OCI-LY1 (cell line): ENCODE results near the gene ATP6AP1.

Experiments
- H2AFZ ChIP-seq: fragments of 200-600 bp; sonication (generic), shearing (Covaris generic); 2 replicates; pipeline ENCODE4 v1.6.0; 2014; ENCODE audit warnings: antibody characterized with exemption, mild to moderate bottlenecking, low read length
- H3F3A ChIP-seq: fragments of 200-600 bp; sonication (generic), shearing (Covaris generic); 2 replicates; pipeline ENCODE4 v1.6.0; 2014; ENCODE audit warnings: mild to moderate bottlenecking, antibody characterized with exemption, low read length, moderate library complexity; ENCODE audit not compliant: insufficient read depth
- H3K27ac ChIP-seq: fragments of 200-600 bp; sonication (generic); 2 replicates; pipeline ENCODE4 v1.5.1; 2014; ENCODE audit warnings: low read length, mixed run types, mild to moderate bottlenecking, low read depth; ENCODE audit not compliant: poor library complexity, severe bottlenecking
- H3K27me3 ChIP-seq: fragments of 200-600 bp; sonication (generic); 2 replicates; pipeline ENCODE4 v1.6.0; 2014; ENCODE audit warnings: antibody characterized with exemption, mild to moderate bottlenecking, low read length, moderate library complexity; ENCODE audit not compliant: insufficient read depth
- H3K36me3 ChIP-seq: fragments of 200-600 bp; sonication (generic); 2 replicates; pipeline ENCODE4 v1.6.1; 2014; ENCODE audit warnings: mild to moderate bottlenecking, antibody characterized with exemption, low read length, moderate library complexity, mixed read lengths; ENCODE audit not compliant: insufficient read depth
- H3K4me1 ChIP-seq: fragments of 200-600 bp; sonication (generic); 2 replicates; pipeline ENCODE4 v1.5.1; 2014; ENCODE audit warnings: mild to moderate bottlenecking, low read length, moderate library complexity; ENCODE audit not compliant: insufficient read depth, severe bottlenecking
- H3K4me2 ChIP-seq: fragments of 200-600 bp; sonication (generic), shearing (Covaris generic); 2 replicates; pipeline ENCODE4 v1.6.1; 2014; ENCODE audit warnings: low read length
- H3K4me3 ChIP-seq: fragments of 200-600 bp; sonication (generic); 2 replicates; pipeline ENCODE4 v1.5.1; 2014; ENCODE audit warnings: low read length, low read depth, mild to moderate bottlenecking, mixed read lengths; ENCODE audit not compliant: poor library complexity, severe bottlenecking
- H3K79me2 ChIP-seq: fragments of 200-600 bp; shearing (Covaris generic); 2 replicates; pipeline ENCODE4 v1.6.1; 2016; ENCODE audit warnings: mixed run types, low read length, mixed read lengths; ENCODE audit not compliant: insufficient read depth
- H3K9ac ChIP-seq: fragments of 200-600 bp; sonication (generic), shearing (Covaris generic); 2 replicates; pipeline ENCODE4 v1.6.1; 2014; ENCODE audit warnings: mild to moderate bottlenecking, low read length, mixed read lengths
- H3K9me2 ChIP-seq: fragments of 200-600 bp; sonication (generic), shearing (Covaris generic); 2 replicates; pipeline ENCODE4 v1.6.1; 2014; ENCODE audit warnings: low read depth, mild to moderate bottlenecking, low read length, mixed read lengths
- H3K9me3 ChIP-seq: fragments of 200-600 bp; shearing (Covaris generic); 2 replicates; pipeline ENCODE4 v1.6.1; 2014; ENCODE audit warnings: low read length, mixed read lengths
- H4K20me1 ChIP-seq: fragments of 200-600 bp; sonication (generic), shearing (Covaris generic); 2 replicates; pipeline ENCODE4 v1.6.0; 2016; ENCODE audit warnings: mild to moderate bottlenecking, low read length; ENCODE audit not compliant: insufficient read depth
- CTCF ChIP-seq: fragments of 200-600 bp; sonication (generic), shearing (Covaris generic); IDR thresholded peaks from 2 replicates; pipeline ENCODE4 v1.5.1; 2017; ENCODE audit warnings: mild to moderate bottlenecking, antibody characterized with exemption, low read length, moderate library complexity, mixed read lengths
- EZH2 ChIP-seq: fragments of 200-600 bp; sonication (generic), shearing (Covaris generic); IDR thresholded peaks from 2 replicates; pipeline ENCODE4 v1.8.0; 2017; ENCODE audit warnings: borderline replicate concordance, mixed run types, mild to moderate bottlenecking, antibody characterized with exemption, low read length, moderate library complexity, mixed read lengths

Gene ATP6AP1

GRCh38 chrX:154468217-154468616 lies 39.7 kb downstream of the ATP6AP1 start:
- Histone ChIP-seq H3K9me2 (no peaks in the 10 kb centered on the region), H3K36me3 (peaks cover 5% of the 10 kb centered on the region; the same call in 1 of the 2 replicates), H3K9me3 (no peaks in the 10 kb centered on the region), H4K20me1 (no peaks in the 10 kb centered on the region), H3K79me2 (no peaks in the 10 kb centered on the region), H3K4me3 (no peak overlapping the region), H3K9ac (no peak overlapping the region), H3F3A (no peaks in the 10 kb centered on the region), H2AFZ (no peak overlapping the region), H3K27ac (no peak overlapping the region), H3K27me3 (no peaks in the 10 kb centered on the region), H3K4me2 (no peak overlapping the region), H3K4me1 (no peaks in the 10 kb centered on the region)
- TF ChIP-seq EZH2 (no peak), CTCF (no peak)

- no peaks in the 10 kb centered on the region for H4K20me1 ChIP-seq
- TF ChIP-seq CTCF (no peak), EZH2 (no peak)
- H3K9me3 ChIP-seq: no peaks in the 10 kb centered on the region
- H2AFZ ChIP-seq: no peak overlapping the region
- no peaks in the 10 kb centered on the region for H3K4me1 ChIP-seq
- no peak overlapping the region for H3K27ac ChIP-seq
- H3K4me2 ChIP-seq: no peak overlapping the region
- H3K9ac ChIP-seq: no peak overlapping the region
- peaks cover 5% of the 10 kb centered on the region; the same call in 1 of the 2 replicates for H3K36me3 ChIP-seq
- H3K9me2 ChIP-seq: no peaks in the 10 kb centered on the region
- no peaks in the 10 kb centered on the region for H3K27me3 ChIP-seq
- H3F3A ChIP-seq: no peaks in the 10 kb centered on the region
- H3K4me3 ChIP-seq: no peak overlapping the region
- no peaks in the 10 kb centered on the region for H3K79me2 ChIP-seq
Measured at GRCh38 chrX:154469114-154469513, 40.6 kb downstream of the ATP6AP1 start.

GRCh38 chrX:154469880-154470279 lies 41.4 kb downstream of the ATP6AP1 start:
- no peak overlapping the region for H3K27ac ChIP-seq
- H3K9ac ChIP-seq: no peak overlapping the region
- TF ChIP-seq EZH2 (no peak), CTCF (no peak)
- no peak overlapping the region for H3K4me3 ChIP-seq
- H4K20me1 ChIP-seq: no peaks in the 10 kb centered on the region
- H3K36me3 ChIP-seq: peaks cover 5% of the 10 kb centered on the region; the same call in 1 of the 2 replicates
- no peak overlapping the region for H3K4me2 ChIP-seq
- no peaks in the 10 kb centered on the region for H3K4me1 ChIP-seq
- no peaks in the 10 kb centered on the region for H3K9me3 ChIP-seq
- no peak overlapping the region for H2AFZ ChIP-seq
- H3K79me2 ChIP-seq: no peaks in the 10 kb centered on the region
- H3K9me2 ChIP-seq: no peaks in the 10 kb centered on the region
- H3F3A ChIP-seq: no peaks in the 10 kb centered on the region
- H3K27me3 ChIP-seq: no peaks in the 10 kb centered on the region
